H9 (cell line): ENCODE measurements around the gene DAZAP2. TPM values are rescaled to one million over a fixed set of nuclear protein-coding genes. Genes with fewer than 3 reads are reported as not detected.

ENCODE experiments used
- DNase-seq: peaks from one replicate; pipeline ENCODE4 v3.0.0-alpha.2; 2017
- H2AFZ ChIP-seq: one replicate; pipeline ENCODE4 v1.6.1; 2013; ENCODE audit warnings: mild to moderate bottlenecking, low read length, control low read depth, moderate library complexity
- H2AK5ac ChIP-seq: 2 replicates; pipeline ENCODE4 v1.6.1; 2013; ENCODE audit warnings: low read length, control low read depth, mixed read lengths; ENCODE audit not compliant: insufficient read length
- H2BK120ac ChIP-seq: one replicate; pipeline ENCODE4 v1.6.1; 2013; ENCODE audit warnings: low read depth, mild to moderate bottlenecking, low read length, control low read depth, inconsistent platforms; ENCODE audit not compliant: poor library complexity, severe bottlenecking
- H2BK12ac ChIP-seq: 2 replicates; pipeline ENCODE4 v1.6.1; 2013; ENCODE audit warnings: low read length, control low read depth, mixed read lengths, low read depth; ENCODE audit not compliant: insufficient read length
- H2BK15ac ChIP-seq: 2 replicates; pipeline ENCODE4 v1.6.1; 2013; ENCODE audit warnings: low read depth, low read length, control low read depth
- H2BK20ac ChIP-seq: one replicate; pipeline ENCODE4 v1.6.1; 2013; ENCODE audit warnings: low read depth, mild to moderate bottlenecking, low read length, control low read depth, inconsistent platforms; ENCODE audit not compliant: poor library complexity, severe bottlenecking
- H2BK5ac ChIP-seq: 2 replicates; pipeline ENCODE4 v1.6.1; 2013; ENCODE audit warnings: low read length, control low read depth, mixed read lengths; ENCODE audit not compliant: insufficient read length
- H3K14ac ChIP-seq: 2 replicates; pipeline ENCODE4 v1.6.1; 2013; ENCODE audit warnings: low read length, control low read depth; ENCODE audit not compliant: insufficient read depth
- H3K18ac ChIP-seq: 2 replicates; pipeline ENCODE4 v1.6.1; 2013; ENCODE audit warnings: low read depth, mild to moderate bottlenecking, mixed read lengths, low read length, control low read depth; ENCODE audit not compliant: insufficient read length
- H3K23ac ChIP-seq: 2 replicates; pipeline ENCODE4 v1.6.1; 2013; ENCODE audit warnings: low read length, control low read depth, mixed read lengths, low read depth; ENCODE audit not compliant: insufficient read length
- H3K23me2 ChIP-seq: 2 replicates; pipeline ENCODE4 v1.6.1; 2013; ENCODE audit warnings: low read depth, mild to moderate bottlenecking, mixed read lengths, low read length, control low read depth; ENCODE audit not compliant: insufficient read length, poor library complexity, severe bottlenecking
- H3K27ac ChIP-seq: 2 replicates; pipeline ENCODE4 v1.5.1; 2013; ENCODE audit warnings: low read length, control low read depth, mixed read lengths, low read depth; ENCODE audit not compliant: insufficient read length
- H3K27me3 ChIP-seq: 2 replicates; pipeline ENCODE4 v1.6.1; 2013; ENCODE audit warnings: low read length, control low read depth, inconsistent platforms; ENCODE audit not compliant: insufficient read depth
- H3K4ac ChIP-seq: 2 replicates; pipeline ENCODE4 v1.6.1; 2013; ENCODE audit warnings: low read depth, mild to moderate bottlenecking, control low read depth, inconsistent platforms, low read length, moderate library complexity
- H3K4me1 ChIP-seq: 2 replicates; pipeline ENCODE4 v1.6.1; 2013; ENCODE audit warnings: low read length, control low read depth, inconsistent platforms; ENCODE audit not compliant: insufficient read depth
- H3K4me2 ChIP-seq: 2 replicates; pipeline ENCODE4 v1.6.1; 2013; ENCODE audit warnings: low read length, control low read depth, mixed read lengths; ENCODE audit not compliant: insufficient read length, insufficient read depth
- H3K56ac ChIP-seq: 2 replicates; pipeline ENCODE4 v1.6.1; 2013; ENCODE audit warnings: low read depth, mild to moderate bottlenecking, mixed read lengths, low read length, control low read depth; ENCODE audit not compliant: insufficient read length
- H3K79me1 ChIP-seq: 2 replicates; pipeline ENCODE4 v1.6.1; 2013; ENCODE audit warnings: low read depth, mild to moderate bottlenecking, moderate library complexity, low read length, control low read depth, inconsistent platforms; ENCODE audit not compliant: insufficient read depth, poor library complexity, severe bottlenecking
- H3K79me2 ChIP-seq: 2 replicates; pipeline ENCODE4 v1.6.1; 2013; ENCODE audit warnings: low read length, control low read depth, inconsistent platforms; ENCODE audit not compliant: insufficient read depth
- H3K9ac ChIP-seq: 2 replicates; pipeline ENCODE4 v1.6.1; 2013; ENCODE audit warnings: low read length, control low read depth, mixed read lengths; ENCODE audit not compliant: insufficient read length; ENCODE audit errors: extremely low read depth
- H3K9me3 ChIP-seq: one replicate; pipeline ENCODE4 v1.6.1; 2013; ENCODE audit warnings: low read depth, low read length, inconsistent platforms; ENCODE audit not compliant: control insufficient read depth
- H3T11ph ChIP-seq: one replicate; pipeline ENCODE4 v1.6.1; 2013; ENCODE audit warnings: mild to moderate bottlenecking, low read length, control low read depth, inconsistent platforms
- H4K20me1 ChIP-seq: one replicate; pipeline ENCODE4 v1.6.1; 2013; ENCODE audit not compliant: control insufficient read depth, insufficient read length, insufficient read depth
- H4K5ac ChIP-seq: 2 replicates; pipeline ENCODE4 v1.6.1; 2013; ENCODE audit warnings: low read depth, mild to moderate bottlenecking, mixed read lengths, low read length, control low read depth; ENCODE audit not compliant: insufficient read length
- H4K8ac ChIP-seq: replicated peaks from 2 replicates; pipeline ENCODE4 v1.6.1; 2013; ENCODE audit warnings: low read length, control low read depth, mixed read lengths, low read depth; ENCODE audit not compliant: insufficient read length
- H4K91ac ChIP-seq: 2 replicates; pipeline ENCODE4 v1.6.1; 2013; ENCODE audit warnings: low read depth, mild to moderate bottlenecking, moderate library complexity, mixed read lengths, low read length, control low read depth; ENCODE audit not compliant: insufficient read length
- H3K27ac Mint-ChIP-seq, 3 experiments: 2 replicates in 2 of 3; 3 replicates in 1 of 3; pipeline ENCODE4 v1.8.0; 2020 to 2021; ENCODE audit warnings: mixed read lengths in 3 of 3, mild to moderate bottlenecking in 1 of 3, moderate library complexity in 1 of 3
- H3K27me3 Mint-ChIP-seq: 2 replicates; pipeline ENCODE4 v1.8.0; 2021; ENCODE audit warnings: low read depth, mild to moderate bottlenecking, moderate library complexity, mixed read lengths
- H3K36me3 Mint-ChIP-seq, 3 experiments: 2 replicates in 2 of 3; 3 replicates in 1 of 3; pipeline ENCODE4 v1.8.0; 2020 to 2021; ENCODE audit warnings: low read depth in 3 of 3, mixed read lengths in 3 of 3; ENCODE audit not compliant: insufficient read depth in 1 of 3
- H3K4me1 Mint-ChIP-seq, 2 experiments: 2 replicates each; pipeline ENCODE4 v1.8.0; 2020; ENCODE audit warnings: mixed read lengths in 2 of 2
- H3K4me3 Mint-ChIP-seq, 2 experiments: 2 replicates in 1 of 2; 3 replicates in 1 of 2; pipeline ENCODE4 v1.8.0; 2020 to 2021; ENCODE audit warnings: mild to moderate bottlenecking in 2 of 2, mixed read lengths in 2 of 2, moderate library complexity in 1 of 2
- H3K9me3 Mint-ChIP-seq, 2 experiments: 2 replicates in 1 of 2; 3 replicates in 1 of 2; pipeline ENCODE4 v1.8.0; 2020; ENCODE audit warnings: mild to moderate bottlenecking in 2 of 2, mixed read lengths in 2 of 2, moderate library complexity in 1 of 2
- CTCF ChIP-seq: fragments of 200-600 bp; sonication (generic); conservative IDR thresholded peaks from 3 replicates; pipeline ENCODE4 v1.8.0; 2021; ENCODE audit warnings: antibody characterized with exemption, mild to moderate bottlenecking
- WGBS: extraction: QIAGEN DNeasy Blood & Tissue Kit; methylation state at CpG from one replicate; pipeline ENCODE4 v1.1.7; 2013; ENCODE audit warnings: missing lambda C conversion rate, low lambda C conversion rate, mixed read lengths; ENCODE audit not compliant: insufficient read length; ENCODE audit errors: extremely low coverage; 5-methylcytosine and 5-hydroxymethylcytosine counted together
- total RNA-seq: library from RNA; stranded (reverse); gene quantifications from 2 replicates; pipeline ENCODE4 v1.2.1, GENCODE V29; 2021

DAZAP2 gene
- total RNA-seq, 1 experiment from 2014 or later = 23.6 TPM

DNA sequence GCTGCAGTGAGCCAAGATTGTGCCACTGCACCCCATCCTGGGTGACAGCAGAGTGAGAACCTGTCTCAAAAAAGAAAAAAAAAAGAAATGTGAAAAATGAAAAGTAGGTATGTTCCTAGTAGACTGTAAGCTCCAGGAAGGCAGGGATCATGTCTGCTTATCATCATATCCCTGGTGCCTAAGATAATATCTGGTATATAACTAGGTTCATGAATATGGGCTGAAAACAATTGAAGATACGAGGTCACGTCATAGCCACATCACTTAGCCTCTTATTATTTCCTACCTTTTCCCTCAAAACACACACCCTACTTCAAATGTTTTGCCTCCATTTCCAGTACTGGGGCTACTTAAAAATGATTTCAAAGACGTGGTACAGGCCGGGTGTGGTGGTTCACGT, 23.7 kb upstream of the DAZAP2 start:
- H3K23me2 ChIP-seq = peaks cover 15% of the 10 kb centered on the region
- H3K27me3 Mint-ChIP-seq = no peaks in the 10 kb centered on the region
- H2BK12ac ChIP-seq = no peak overlapping the region
- H3K9ac ChIP-seq = no peak overlapping the region
- no peak overlapping the region for H3K27ac ChIP-seq
- H3K4me3 Mint-ChIP-seq = no peak overlapping the region
- no peak overlapping the region for H4K8ac ChIP-seq
- H4K20me1 ChIP-seq = no peaks in the 10 kb centered on the region
- no peak overlapping the region for H2AFZ ChIP-seq
- H3K79me2 ChIP-seq = no peaks in the 10 kb centered on the region
- no peak overlapping the region for H3K27ac Mint-ChIP-seq
- no peak for TF ChIP-seq CTCF
- no peak for DNase-seq
- H3K36me3 Mint-ChIP-seq = peaks cover 0 to 13% (median 5%) of the 10 kb centered on the region in 3 experiments; a peak in 4 of 7 replicates
- no peak overlapping the region for H4K5ac ChIP-seq
- no CpG with 5 or more reads among the region's 5 CpGs for WGBS
- H4K91ac ChIP-seq = no peak overlapping the region
- no peak overlapping the region for H2BK20ac ChIP-seq
- H3K4me1 Mint-ChIP-seq = peaks cover 18% of the 10 kb centered on the region in 2 experiments
- H2AK5ac ChIP-seq = no peak overlapping the region
- H3K27me3 ChIP-seq = no peaks in the 10 kb centered on the region
- H2BK15ac ChIP-seq = no peak overlapping the region
- no peak overlapping the region for H3K56ac ChIP-seq
- no peak overlapping the region for H3K4ac ChIP-seq
- H3T11ph ChIP-seq = no peak overlapping the region
- no peaks in the 10 kb centered on the region for H3K9me3 Mint-ChIP-seq
- no peak overlapping the region for H3K4me2 ChIP-seq
- H2BK120ac ChIP-seq = no peak overlapping the region
- no peak overlapping the region for H3K23ac ChIP-seq
- no peaks in the 10 kb centered on the region for H3K9me3 ChIP-seq
- no peaks in the 10 kb centered on the region; the same call in 1 of the 2 replicates for H3K4me1 ChIP-seq
- H3K79me1 ChIP-seq = no peaks in the 10 kb centered on the region
- H2BK5ac ChIP-seq = no peak overlapping the region
- H3K14ac ChIP-seq = no peak overlapping the region
- no peak overlapping the region for H3K18ac ChIP-seq
